PC-3 (cell line): Measurements from ENCODE around the gene OTUD3. TPM values are rescaled to one million over a fixed set of nuclear protein-coding genes. Genes with fewer than 3 reads are reported as not detected.

ENCODE experiments used
- ATAC-seq: fragments of 200-7000 bp; cut with Tn5 transposase; 2 replicates; pipeline ENCODE4 v1.9.1; 2020; ENCODE audit warnings: mild to moderate bottlenecking, moderate library complexity
- BruUV-seq: library from RNA; stranded (reverse); fragments of 400-500 nt; replicated peaks from 2 replicates; lab custom pipeline; 2021; lab: Mats Ljungman, UMichigan
- CTCF ChIA-PET: fragments of 300-600 bp; sonication (Branson Sonifier 250); formaldehyde crosslinking; loops from one replicate; lab custom pipeline; 2022; ENCODE audit warnings: antibody characterized with exemption; lab: Charles Lee
- POLR2A ChIA-PET: fragments of 300-600 bp; sonication (Branson Sonifier 250); formaldehyde crosslinking; loops from one replicate; lab custom pipeline; 2022; ENCODE audit warnings: antibody characterized with exemption; ENCODE audit not compliant: unreplicated experiment; lab: Charles Lee
- DNase-seq: peaks from one replicate; pipeline ENCODE4 v3.0.0-alpha.2; 2015
- H2AFZ ChIP-seq: fragments of 300-600 bp; sonication (generic); 2 replicates; pipeline ENCODE4 v1.6.0; 2016; ENCODE audit warnings: antibody characterized with exemption, low read length
- H3F3A ChIP-seq: fragments of 300-600 bp; sonication (generic); one replicate; pipeline ENCODE4 v1.6.0; 2017; ENCODE audit warnings: antibody characterized with exemption, low read length, control low read depth, mild to moderate bottlenecking; ENCODE audit not compliant: unreplicated experiment
- H3K27ac ChIP-seq: fragments of 300-600 bp; sonication (generic); 2 replicates; pipeline ENCODE4 v1.5.1; 2016; ENCODE audit warnings: mild to moderate bottlenecking, low read length
- H3K27me3 ChIP-seq: fragments of 300-600 bp; sonication (generic); 2 replicates; pipeline ENCODE4 v1.6.1; 2016; ENCODE audit warnings: low read length, mixed read lengths
- H3K36me3 ChIP-seq: fragments of 300-600 bp; sonication (generic); 2 replicates; pipeline ENCODE4 v1.6.1; 2016; ENCODE audit warnings: low read depth, mixed run types, low read length, mixed read lengths
- H3K4me1 ChIP-seq: fragments of 300-600 bp; sonication (generic); 2 replicates; pipeline ENCODE4 v1.5.1; 2016; ENCODE audit warnings: low read length; ENCODE audit not compliant: insufficient read depth
- H3K4me2 ChIP-seq: fragments of 300-600 bp; sonication (generic); 2 replicates; pipeline ENCODE4 v1.6.0; 2016; ENCODE audit warnings: low read length
- H3K4me3 ChIP-seq: fragments of 300-600 bp; sonication (generic); 2 replicates; pipeline ENCODE4 v1.5.1; 2016; ENCODE audit warnings: mild to moderate bottlenecking, low read length, mixed read lengths
- H3K79me2 ChIP-seq: fragments of 300-600 bp; sonication (generic); 2 replicates; pipeline ENCODE4 v1.6.1; 2017; ENCODE audit warnings: low read length, mixed read lengths
- H3K9ac ChIP-seq: fragments of 300-600 bp; sonication (generic); 2 replicates; pipeline ENCODE4 v1.6.0; 2016; ENCODE audit warnings: mild to moderate bottlenecking, low read length
- H3K9me2 ChIP-seq: fragments of 300-600 bp; sonication (generic); replicated peaks from 2 replicates; pipeline ENCODE4 v1.6.1; 2016; ENCODE audit warnings: mixed run types, low read length, mixed read lengths
- H3K9me3 ChIP-seq: fragments of 300-600 bp; sonication (generic); 2 replicates; pipeline ENCODE4 v1.6.1; 2016; ENCODE audit warnings: low read length, mixed read lengths
- H4K20me1 ChIP-seq: fragments of 300-600 bp; sonication (generic); 2 replicates; pipeline ENCODE4 v1.6.1; 2016; ENCODE audit warnings: low read length, mixed read lengths
- CTCF ChIP-seq: fragments of 300-600 bp; sonication (generic); conservative IDR thresholded peaks from 2 replicates; pipeline ENCODE4 v1.5.1; 2017; ENCODE audit warnings: antibody characterized with exemption, low read depth, mild to moderate bottlenecking, low read length
- EZH2 ChIP-seq: fragments of 300-600 bp; sonication (generic); IDR thresholded peaks from one replicate; pipeline ENCODE4 v1.6.1; 2017; ENCODE audit warnings: antibody characterized with exemption, mild to moderate bottlenecking, low read length; ENCODE audit not compliant: unreplicated experiment
- EZH2phosphoT487 ChIP-seq: fragments of 300-600 bp; sonication (generic); IDR thresholded peaks from 2 replicates; pipeline ENCODE4 v1.6.1; 2018; ENCODE audit warnings: mild to moderate bottlenecking, antibody characterized with exemption, low read length, borderline replicate concordance
- intact Hi-C: fragments of 100-400 bp; cut with micrococcal nuclease; formaldehyde crosslinking; loops from 2 replicates; pipeline ENCODE4 v1.9.0; 2023
- total RNA-seq: library from RNA; depleted of rRNA; stranded (reverse); fragments of >200 nt; gene quantifications from 2 replicates; pipeline ENCODE4 v1.2.3, GENCODE V29; 2014

Gene OTUD3
- total RNA-seq, 1 experiment from 2014 or later: 9.9 TPM

- TF ChIP-seq EZH2 (no peak), CTCF (no peak)
- DNase-seq: peak; percentile 39
- ChIA-PET CTCF (no interaction called here), POLR2A (interaction anchor here (0.6 to 0.8 kb wide), 3 partner anchors 15 to 21 kb away, joined by 3 to 5 read pairs (median 3); partner anchors contain the start of gene OTUD3)
- no peaks in the 10 kb centered on the region for H4K20me1 ChIP-seq
- H2AFZ ChIP-seq: no peak overlapping the region
- no peaks in the 10 kb centered on the region for H3K36me3 ChIP-seq
- H3K4me3 ChIP-seq: no peak overlapping the region
- peak overlapping the region; percentile 81 for H3K27ac ChIP-seq
- no peaks in the 10 kb centered on the region for H3K9me2 ChIP-seq
- intact Hi-C loops: loop anchor here (1.0 to 5.0 kb wide), 2 partner anchors 16 to 65 kb away; partner anchors contain the start of gene TMCO4
- H3K9me3 ChIP-seq: no peaks in the 10 kb centered on the region
- no peaks in the 10 kb centered on the region for H3K79me2 ChIP-seq
- peak overlapping the region; percentile 31 for H3K9ac ChIP-seq
- H3F3A ChIP-seq: peaks cover 8% of the 10 kb centered on the region
- H3K27me3 ChIP-seq: no peaks in the 10 kb centered on the region
- H3K4me1 ChIP-seq: peaks cover 54% of the 10 kb centered on the region
- no peak for ATAC-seq
- peak overlapping the region; percentile 53 for H3K4me2 ChIP-seq
- BruUV-seq: no TSS peak
Measured at GRCh38 chr1:19861842-19862530, 20.2 kb upstream of the OTUD3 start.

GRCh38 chr1:19862944-19863343 is 19.3 kb upstream of the OTUD3 start:
- Histone ChIP-seq H3K27me3 (no peaks in the 10 kb centered on the region), H2AFZ (no peak overlapping the region), H3K9me3 (no peaks in the 10 kb centered on the region), H3K4me2 (no peak overlapping the region), H3K79me2 (no peaks in the 10 kb centered on the region), H3F3A (peaks cover 8% of the 10 kb centered on the region), H3K36me3 (no peaks in the 10 kb centered on the region), H3K4me1 (peaks cover 60% of the 10 kb centered on the region), H3K27ac (peak overlapping the region; percentile 76), H3K9me2 (no peaks in the 10 kb centered on the region), H3K4me3 (no peak overlapping the region), H3K9ac (no peak overlapping the region; the same call in 1 of the 2 replicates), H4K20me1 (no peaks in the 10 kb centered on the region)
- POLR2A ChIA-PET: no interaction called here
- ATAC-seq (no peak), DNase-seq (no peak)
- intact Hi-C loops: loop anchor here (5.0 kb wide), 1 partner anchor 66 kb away; the partner anchor contains the start of gene TMCO4
- TF ChIP-seq EZH2 (no peak), CTCF (no peak), EZH2phosphoT487 (no peak)
- BruUV-seq: no TSS peak
- CTCF ChIA-PET: no interaction called here

GRCh38 chr1:19864570-19865160 is 17.5 kb upstream of the OTUD3 start:
- no peaks in the 10 kb centered on the region for H3K9me3 ChIP-seq
- H3F3A ChIP-seq: peaks cover 8% of the 10 kb centered on the region
- no peaks in the 10 kb centered on the region for H3K36me3 ChIP-seq
- H3K4me2 ChIP-seq: no peak overlapping the region
- no peak for DNase-seq
- intact Hi-C loops: loop anchor here (5.0 kb wide), 1 partner anchor 67 kb away; the partner anchor contains the start of gene TMCO4
- H3K4me1 ChIP-seq: peaks cover 68% of the 10 kb centered on the region
- no peak overlapping the region for H3K4me3 ChIP-seq
- H3K27ac ChIP-seq: peak overlapping the region; percentile 76
- H3K9me2 ChIP-seq: no peaks in the 10 kb centered on the region
- no peak for ATAC-seq
- TF ChIP-seq EZH2phosphoT487 (no peak), EZH2 (no peak), CTCF (no peak)
- H3K27me3 ChIP-seq: no peaks in the 10 kb centered on the region
- ChIA-PET POLR2A (no interaction called here), CTCF (no interaction called here)
- H3K79me2 ChIP-seq: no peaks in the 10 kb centered on the region
- H2AFZ ChIP-seq: no peak overlapping the region
- no peak overlapping the region for H3K9ac ChIP-seq
- no TSS peak for BruUV-seq
- no peaks in the 10 kb centered on the region for H4K20me1 ChIP-seq
